NOMO-1 (cell line): ENCODE data around the gene AHCY.
A peak's percentile ranks its signal among the peaks of the same experiment; 100 is the strongest.
"Not testable (repeated sequence)": the region's sequence is repeated elsewhere in the genome, so short reads cannot be mapped to it uniquely, and the experiment has no call there.

Experiments
- DNase-seq, 2 experiments: peaks; one replicate each; lab custom pipeline; 2025; ENCODE audit not compliant: unreplicated experiment in 2 of 2; lab: John Stamatoyannopoulos, UW

Gene AHCY

GRCh38 chr20:34299556-34300255, 3.4 kb downstream of the AHCY start:
- peak; percentile 5 to 17 for DNase-seq

GRCh38 chr20:34298294-34298784, 4.8 kb downstream of the AHCY start:
- DNase-seq, result not testable (repeated sequence)

DNA sequence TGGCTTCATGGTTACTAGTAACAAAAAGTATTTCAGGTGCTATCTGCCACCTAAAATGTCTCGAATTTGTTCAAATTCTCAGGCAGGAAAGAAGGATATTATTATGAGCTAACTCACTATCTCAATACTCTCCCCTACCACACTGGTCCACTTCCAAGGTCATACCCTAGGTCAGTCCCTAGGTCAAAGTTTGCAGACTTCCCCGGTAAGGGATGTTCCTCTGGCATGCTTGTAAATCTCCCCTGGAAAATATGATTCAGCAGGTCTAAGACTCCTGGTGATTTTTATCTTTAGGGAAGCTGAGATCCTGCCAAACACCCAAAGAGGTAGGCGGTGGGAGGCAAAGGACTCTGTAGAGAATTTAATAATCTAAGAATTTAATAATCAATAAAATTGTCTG, 6.7 kb downstream of the AHCY start:
- DNase-seq, result no peak

- no peak for DNase-seq
Measured at GRCh38 chr20:34295284-34295683, 7.9 kb downstream of the AHCY start.

DNA sequence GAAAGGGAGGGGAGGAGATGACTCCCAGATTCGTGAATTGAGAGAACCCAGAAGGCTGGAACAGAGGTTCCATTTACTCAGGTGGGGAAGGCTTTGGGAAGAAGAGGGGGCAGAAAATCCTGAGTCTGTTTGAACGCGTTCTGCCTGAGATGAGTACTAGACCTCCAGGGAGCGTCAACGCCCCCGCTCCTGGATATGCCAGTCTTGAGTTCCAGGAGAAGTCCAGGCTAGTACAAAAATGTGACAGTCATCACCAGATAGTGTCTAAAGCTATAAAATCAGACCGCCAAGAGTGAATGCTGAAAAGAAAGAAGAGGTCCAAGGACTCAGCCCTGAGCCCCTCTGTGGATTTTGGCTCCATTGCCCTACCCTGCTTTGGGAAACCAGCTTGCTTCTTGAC, 8.6 kb downstream of the AHCY start:
- DNase-seq, result no peak

DNA sequence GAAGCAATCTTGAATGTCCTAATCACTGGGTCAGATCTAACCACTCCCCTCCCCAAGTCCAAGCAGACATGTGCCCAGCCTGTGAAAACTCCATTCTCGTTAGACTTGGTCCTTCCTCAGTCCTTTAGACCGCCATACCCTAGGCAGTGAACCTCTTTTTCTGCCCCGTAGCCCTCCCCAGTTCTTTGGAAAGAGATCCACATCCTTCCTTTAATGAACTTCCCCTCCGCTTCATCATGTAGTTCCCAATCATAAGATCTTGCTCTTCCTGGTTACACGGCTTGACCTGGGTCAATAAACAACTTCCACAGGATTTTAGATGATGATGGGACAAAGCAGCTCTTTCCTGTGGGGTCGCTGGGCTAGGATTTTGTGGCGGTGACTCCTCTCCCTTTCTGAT, 9.6 kb downstream of the AHCY start:
- DNase-seq, result no peak

DNA sequence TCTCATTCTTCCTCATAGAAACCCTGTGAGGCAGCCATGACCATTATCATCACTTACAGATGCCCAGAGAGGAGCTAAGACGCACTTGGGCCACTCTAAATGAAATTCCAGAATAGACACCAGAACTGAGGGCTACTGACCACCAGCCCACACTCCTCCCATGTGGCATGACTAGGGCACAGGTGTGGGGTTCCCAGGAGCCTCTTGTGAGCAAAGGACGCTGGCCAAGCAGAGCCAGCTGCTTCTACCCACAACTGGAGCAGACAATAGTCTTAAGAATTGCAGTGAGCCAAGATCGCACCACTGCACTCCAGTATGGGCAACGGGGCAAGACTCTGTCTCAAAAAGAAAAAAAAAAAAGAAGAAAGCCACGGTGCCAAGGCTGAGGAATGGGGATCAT, 10.0 kb downstream of the AHCY start:
- no peak for DNase-seq

GRCh38 chr20:34292496-34292895, 10.7 kb downstream of the AHCY start:
- no peak for DNase-seq

- DNase-seq, result no peak
Measured at GRCh38 chr20:34290471-34290870, 12.7 kb downstream of the AHCY start.

GRCh38 chr20:34287500-34287899, 15.7 kb downstream of the AHCY start:
- DNase-seq, result not testable (repeated sequence)

- no peak for DNase-seq
Measured at GRCh38 chr20:34285450-34285849, 17.7 kb downstream of the AHCY start.

GRCh38 chr20:34283844-34284243, 19.3 kb downstream of the AHCY start:
- no peak for DNase-seq

GRCh38 chr20:34282041-34282440, 21.1 kb downstream of the AHCY start:
- DNase-seq, result peak; percentile 6 to 33

GRCh38 chr20:34281177-34281576, 22.0 kb downstream of the AHCY start:
- DNase-seq, result peak; percentile 5 to 12

GRCh38 chr20:34274694-34275093, 28.5 kb downstream of the AHCY start:
- DNase-seq, result no peak

DNA sequence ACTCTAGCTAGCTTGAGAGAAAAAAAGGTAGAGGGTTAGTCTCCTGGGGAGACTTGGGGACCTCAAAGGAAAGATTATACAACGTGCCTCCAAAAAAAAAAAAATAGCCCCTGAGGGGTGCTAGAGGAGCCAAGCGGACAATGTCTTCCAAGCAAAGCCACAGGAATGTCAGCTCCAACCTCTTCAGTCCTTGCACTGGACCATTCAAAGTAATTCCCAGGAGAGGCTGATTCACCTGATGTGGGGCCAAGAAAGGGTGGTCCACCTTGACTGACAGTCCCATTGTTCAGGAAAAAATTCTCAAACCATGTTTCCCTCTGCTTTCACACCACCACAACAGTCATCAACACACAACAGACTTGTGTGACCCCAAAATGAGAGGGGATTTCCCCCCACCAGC, 31.2 kb downstream of the AHCY start:
- no peak for DNase-seq

DNA sequence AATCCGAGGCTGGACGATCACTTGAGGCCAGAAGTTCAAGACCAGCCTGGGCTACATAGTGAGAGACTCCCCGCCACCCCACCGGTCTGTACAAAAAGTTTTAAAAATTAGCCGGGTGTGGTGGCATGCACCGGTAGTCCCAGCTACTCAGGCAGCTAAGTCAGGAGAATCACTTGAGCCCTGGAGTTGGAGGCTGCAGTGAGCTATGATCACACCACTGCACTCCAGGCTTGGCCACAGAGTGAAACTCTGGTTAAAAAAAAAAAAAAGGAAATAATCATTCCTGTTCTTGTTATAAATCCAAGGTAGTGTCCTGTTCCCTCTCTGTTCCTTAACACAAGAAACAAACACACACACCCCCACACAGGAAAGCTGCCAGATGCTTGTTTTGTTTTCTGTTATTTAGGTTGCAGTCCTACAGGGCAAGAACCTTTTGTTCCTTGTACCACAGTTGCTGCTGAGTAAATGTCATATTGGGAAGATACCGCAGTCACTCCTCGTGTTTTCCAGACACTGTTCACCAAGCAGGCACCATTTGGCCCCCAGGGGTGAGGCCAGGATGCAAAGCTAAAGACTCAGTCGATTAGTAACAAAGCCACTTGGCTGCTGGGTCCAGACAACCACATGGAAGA, 33.0 kb downstream of the AHCY start:
- no peak for DNase-seq

DNA sequence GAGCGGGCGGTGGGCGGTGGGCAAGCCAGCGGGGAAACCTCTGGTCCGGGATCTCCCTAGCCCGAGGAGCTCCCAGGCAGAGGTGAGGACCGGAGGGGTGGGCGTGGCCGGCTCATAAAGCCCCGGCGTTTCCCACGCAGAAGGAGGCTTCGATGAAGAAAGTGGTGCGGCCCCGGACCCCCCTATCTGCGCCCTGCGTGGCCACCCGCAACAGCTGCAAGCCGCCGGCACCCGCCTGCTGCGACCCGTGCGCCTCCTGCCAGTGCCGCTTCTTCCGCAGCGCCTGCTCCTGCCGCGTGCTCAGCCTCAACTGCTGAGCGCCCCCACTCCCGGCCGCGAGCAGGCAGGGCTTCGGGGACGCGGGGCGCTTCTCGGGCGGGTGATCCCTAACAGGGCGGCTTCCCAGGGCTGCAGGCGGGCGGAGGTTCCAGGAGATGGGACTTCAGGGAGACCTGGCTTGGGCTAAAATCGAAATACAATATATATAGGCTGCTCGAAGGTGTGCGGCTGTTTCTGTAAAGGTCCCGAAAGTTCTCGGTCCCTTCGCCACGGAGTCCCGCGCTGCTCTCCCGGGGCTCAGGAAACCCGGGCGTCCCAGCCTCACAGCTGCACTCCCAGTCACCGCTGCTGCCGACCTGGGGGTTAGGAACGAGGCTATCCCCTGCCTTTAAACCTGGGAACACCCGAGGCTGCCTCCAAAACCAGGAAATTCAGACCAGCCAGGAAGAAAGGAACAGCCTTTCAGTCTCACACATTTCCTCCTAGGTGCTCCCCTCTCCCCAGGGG, 34.1 kb downstream of the AHCY start:
- no peak for DNase-seq

DNA sequence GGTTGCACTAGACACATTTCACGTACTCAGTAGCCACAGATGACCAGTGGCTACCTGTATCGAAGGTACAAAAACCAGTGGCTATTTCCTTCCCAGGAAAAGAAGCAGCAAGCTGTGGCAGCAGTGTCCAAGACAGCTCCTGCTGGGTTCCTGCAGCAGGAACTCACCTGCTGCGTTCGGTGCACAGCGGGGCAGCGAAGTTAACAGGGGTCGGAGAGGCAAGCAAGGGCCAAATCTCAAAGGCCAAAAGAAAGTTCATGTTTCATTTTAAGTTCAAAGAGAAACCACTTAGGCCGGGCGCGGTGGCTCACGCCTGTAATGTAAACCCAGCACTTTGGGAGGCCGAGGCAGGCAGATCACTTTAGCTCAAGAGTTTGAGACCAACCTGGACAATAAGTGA, 35.0 kb downstream of the AHCY start:
- DNase-seq, result no peak

GRCh38 chr20:34264141-34264540, 39.0 kb downstream of the AHCY start:
- no peak for DNase-seq

- not testable (repeated sequence) for DNase-seq
Measured at GRCh38 chr20:34263468-34263867, 39.7 kb downstream of the AHCY start.
